WERI-Rb-1 (cell line): Measurements from ENCODE around the gene RIIAD1.

Experiments used
- DNase-seq: peaks from one replicate; pipeline ENCODE4 v3.0.0-alpha.2; 2020
- H3K27ac ChIP-seq: fragments of 250-450 bp; sonication (Bioruptor Pico); 2 replicates; pipeline ENCODE4 v1.5.1; 2020; ENCODE audit warnings: mild to moderate bottlenecking, moderate library complexity
- H3K27me3 ChIP-seq: fragments of 250-450 bp; sonication (Bioruptor Pico); 2 replicates; pipeline ENCODE4 v1.5.1; 2021; ENCODE audit warnings: mild to moderate bottlenecking, low read depth, moderate library complexity; ENCODE audit not compliant: insufficient read depth, severe bottlenecking
- H3K36me3 ChIP-seq: fragments of 250-450 bp; sonication (Bioruptor Pico); 2 replicates; pipeline ENCODE4 v1.5.1; 2020; ENCODE audit warnings: mild to moderate bottlenecking, moderate library complexity
- H3K4me3 ChIP-seq: 2 replicates; pipeline ENCODE4 v1.5.1; 2011; ENCODE audit warnings: low read depth, mild to moderate bottlenecking, control low read depth, low read length
- H3K9me3 ChIP-seq: fragments of 250-450 bp; sonication (Bioruptor Pico); 2 replicates; pipeline ENCODE4 v1.5.1; 2021; ENCODE audit warnings: mild to moderate bottlenecking, moderate library complexity; ENCODE audit not compliant: severe bottlenecking
- TF ChIP-seq, protein P1 (sequence below): IDR thresholded peaks from 2 replicates; pipeline ENCODE4 v1.5.1; 2011; ENCODE audit warnings: low read depth, mild to moderate bottlenecking, control low read depth, inconsistent platforms, low read length

RIIAD1 gene

DNA sequence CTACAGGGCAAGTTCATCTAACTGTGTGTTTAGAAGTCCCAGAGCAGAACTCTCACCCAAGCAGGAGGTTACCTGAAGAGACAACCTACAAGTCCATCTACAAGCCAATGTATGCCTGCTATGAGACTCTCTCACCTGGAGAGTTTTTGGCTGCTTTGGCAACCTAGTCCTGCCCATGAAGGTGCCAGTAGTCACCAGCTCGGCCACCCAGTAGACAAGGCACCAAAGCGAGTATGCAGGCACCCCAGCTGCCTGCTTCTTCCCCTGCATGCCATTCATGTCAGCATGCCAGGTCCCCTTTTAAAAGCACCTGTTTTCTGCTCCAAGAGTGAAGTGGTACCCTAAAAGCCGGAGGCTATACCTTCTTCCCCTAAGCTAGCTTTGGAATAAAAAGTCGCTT, 20.2 kb downstream of the RIIAD1 start:
- DNase-seq: no peak
- TF ChIP-seq, protein P1, sequence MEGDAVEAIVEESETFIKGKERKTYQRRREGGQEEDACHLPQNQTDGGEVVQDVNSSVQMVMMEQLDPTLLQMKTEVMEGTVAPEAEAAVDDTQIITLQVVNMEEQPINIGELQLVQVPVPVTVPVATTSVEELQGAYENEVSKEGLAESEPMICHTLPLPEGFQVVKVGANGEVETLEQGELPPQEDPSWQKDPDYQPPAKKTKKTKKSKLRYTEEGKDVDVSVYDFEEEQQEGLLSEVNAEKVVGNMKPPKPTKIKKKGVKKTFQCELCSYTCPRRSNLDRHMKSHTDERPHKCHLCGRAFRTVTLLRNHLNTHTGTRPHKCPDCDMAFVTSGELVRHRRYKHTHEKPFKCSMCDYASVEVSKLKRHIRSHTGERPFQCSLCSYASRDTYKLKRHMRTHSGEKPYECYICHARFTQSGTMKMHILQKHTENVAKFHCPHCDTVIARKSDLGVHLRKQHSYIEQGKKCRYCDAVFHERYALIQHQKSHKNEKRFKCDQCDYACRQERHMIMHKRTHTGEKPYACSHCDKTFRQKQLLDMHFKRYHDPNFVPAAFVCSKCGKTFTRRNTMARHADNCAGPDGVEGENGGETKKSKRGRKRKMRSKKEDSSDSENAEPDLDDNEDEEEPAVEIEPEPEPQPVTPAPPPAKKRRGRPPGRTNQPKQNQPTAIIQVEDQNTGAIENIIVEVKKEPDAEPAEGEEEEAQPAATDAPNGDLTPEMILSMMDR: no peak
- no peak overlapping the region for H3K4me3 ChIP-seq

DNA sequence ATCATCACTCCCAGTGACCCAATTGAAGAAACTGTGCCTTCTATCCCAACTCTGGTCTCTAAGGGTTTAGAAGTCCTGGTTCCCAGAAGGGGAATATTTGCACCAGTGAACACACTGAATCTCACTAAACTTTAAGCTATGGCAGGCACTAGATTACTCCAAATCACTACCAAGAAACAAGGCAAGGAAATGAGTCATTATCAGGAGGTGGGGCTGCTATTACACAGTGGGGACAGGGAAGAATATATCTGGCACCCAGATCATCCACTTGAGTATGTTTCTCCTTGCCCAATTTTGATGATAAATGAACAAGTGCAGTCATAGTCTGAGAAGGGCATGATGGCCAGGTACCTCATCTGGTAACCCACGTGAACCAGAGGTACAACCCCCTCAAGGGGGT, 35.0 kb downstream of the RIIAD1 start:
- Histone ChIP-seq H3K27me3 (no peaks in the 10 kb centered on the region), H3K9me3 (no peaks in the 10 kb centered on the region), H3K27ac (no peak overlapping the region), H3K4me3 (no peak overlapping the region), H3K36me3 (peaks cover 61% of the 10 kb centered on the region)
- no peak for DNase-seq
- TF ChIP-seq, protein P1: no peak

More for the DNA sequence above, 20.2 kb downstream of the RIIAD1 start:
- peaks cover 18% of the 10 kb centered on the region for H3K9me3 ChIP-seq
- no peaks in the 10 kb centered on the region for H3K36me3 ChIP-seq
- H3K27ac ChIP-seq: no peak overlapping the region
- no peaks in the 10 kb centered on the region for H3K27me3 ChIP-seq

DNA sequence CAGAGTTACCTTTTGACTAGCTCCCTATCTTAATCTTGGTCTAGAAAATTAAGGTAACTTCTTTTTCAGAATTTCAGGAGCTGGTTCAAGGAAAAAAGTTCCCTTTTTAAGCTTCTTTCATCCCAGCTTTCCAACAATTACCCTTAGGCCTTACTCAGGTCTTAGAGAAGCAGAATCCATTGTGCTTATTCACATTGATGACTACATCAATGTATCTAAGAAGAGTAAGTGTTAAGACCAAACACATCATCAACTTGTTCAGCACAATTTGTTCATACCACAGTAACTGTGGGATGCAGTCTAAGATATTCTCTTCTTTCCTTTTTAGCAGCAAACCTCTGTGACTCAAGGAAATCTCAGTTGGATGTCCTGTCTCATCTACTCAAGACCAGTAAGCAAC, 37.9 kb downstream of the RIIAD1 start:
- TF ChIP-seq, protein P1: no peak
- Histone ChIP-seq H3K9me3 (no peaks in the 10 kb centered on the region), H3K27me3 (no peaks in the 10 kb centered on the region), H3K4me3 (no peak overlapping the region), H3K27ac (no peak overlapping the region), H3K36me3 (peaks cover 73% of the 10 kb centered on the region)
- DNase-seq: no peak

DNA sequence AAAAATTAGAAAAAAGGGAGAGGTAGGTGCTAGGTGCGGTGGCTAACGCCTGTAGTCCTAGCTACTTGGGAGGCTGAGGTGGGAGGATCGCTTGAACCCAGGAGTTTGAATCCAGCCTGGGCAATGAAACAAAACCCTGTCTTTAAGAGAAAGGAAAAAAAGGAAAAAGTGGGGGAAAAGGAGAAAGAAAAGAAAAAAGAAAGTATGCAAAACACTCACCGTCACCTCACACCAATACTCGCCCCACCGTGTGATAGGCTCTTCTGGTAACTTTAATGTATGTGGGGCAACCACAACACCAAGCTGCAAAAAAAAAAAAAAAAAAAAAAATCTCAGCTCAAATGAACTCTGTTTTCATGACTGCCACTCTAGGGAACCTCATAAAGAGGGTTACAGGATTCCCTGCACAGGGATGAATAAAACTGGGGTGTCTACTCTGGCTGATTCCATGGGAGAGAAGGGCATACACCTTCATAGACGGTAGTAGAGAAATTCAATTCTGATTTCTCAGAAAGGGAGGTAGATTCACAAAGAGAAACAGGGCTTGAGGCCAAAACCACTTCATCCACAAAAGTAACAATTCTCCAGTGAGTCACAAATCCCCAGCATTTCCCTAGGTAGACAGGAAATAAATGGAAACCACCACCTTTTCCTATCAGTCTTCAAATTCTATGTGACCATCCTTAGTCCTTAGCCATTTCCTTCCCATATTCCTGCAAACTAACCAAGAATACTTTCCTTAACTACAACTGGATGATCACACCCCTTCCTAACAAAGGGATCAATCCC, 39.5 kb downstream of the RIIAD1 start:
- Histone ChIP-seq H3K27ac (no peak overlapping the region), H3K9me3 (no peaks in the 10 kb centered on the region), H3K4me3 (no peak overlapping the region), H3K36me3 (peaks cover 63% of the 10 kb centered on the region), H3K27me3 (no peaks in the 10 kb centered on the region)
- TF ChIP-seq, protein P1: no peak
- DNase-seq: no peak

DNA sequence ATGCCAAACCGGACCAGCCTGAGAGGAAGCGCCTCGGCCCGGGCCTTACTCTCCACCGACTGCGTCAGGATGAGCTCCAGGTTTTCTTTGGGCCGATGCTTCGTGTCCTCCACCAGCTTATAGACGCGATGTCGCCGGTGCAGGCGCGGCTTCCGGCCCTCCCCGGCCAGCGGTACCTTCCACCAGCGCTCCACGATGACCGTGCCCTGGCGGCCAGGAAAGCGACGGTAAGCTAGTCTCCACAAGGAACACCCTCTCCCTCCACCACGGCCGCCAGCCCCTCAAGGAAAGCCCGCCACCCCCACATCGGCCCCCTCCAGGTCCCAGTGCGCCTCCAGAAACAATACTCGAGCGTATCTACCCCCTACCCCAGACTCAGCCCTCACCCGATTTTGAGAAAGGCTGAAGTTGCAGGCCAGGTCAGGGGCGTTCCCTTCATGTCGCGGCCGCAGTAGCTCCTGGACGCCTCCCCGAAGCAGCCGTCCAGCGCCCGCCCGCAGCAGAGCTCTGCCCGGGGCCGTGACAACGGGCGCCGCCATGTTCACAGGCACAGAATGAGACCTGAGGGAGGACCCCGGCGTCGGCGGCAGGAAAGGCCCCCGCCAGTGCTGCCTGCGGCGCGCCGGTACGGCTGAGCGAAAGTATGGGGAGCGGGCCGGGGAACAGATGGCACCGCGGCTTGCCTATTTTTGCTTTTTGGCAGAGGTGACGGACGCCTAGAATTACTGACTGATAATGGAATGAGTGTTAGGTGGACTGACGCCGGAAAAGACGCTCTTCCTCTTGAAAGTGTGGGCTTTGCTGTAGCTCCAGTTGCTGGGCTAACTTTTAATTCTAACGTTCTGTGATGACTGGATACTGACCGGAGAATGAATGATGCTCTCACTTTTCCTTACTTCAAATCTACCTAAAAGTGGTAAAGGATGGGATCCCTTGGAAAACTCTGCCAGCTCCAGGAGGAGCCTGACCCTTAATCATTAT, 41.9 kb downstream of the RIIAD1 start, which contains the start of gene MRPL9:
Gene MRPL9 (minus strand): TSS at position 556 of the 981 bp plus-strand sequence. CDS start 17 bp downstream, at position 539.
- peak; percentile 98 for DNase-seq
- Histone ChIP-seq H3K4me3 (peak within 1 kb of the TSS; percentile 73), H3K36me3 (peaks cover 40% of the 10 kb centered on the region), H3K9me3 (no peaks in the 10 kb centered on the region), H3K27me3 (no peaks in the 10 kb centered on the region), H3K27ac (peak within 1 kb of the TSS; percentile 78)
- TF ChIP-seq, protein P1: no peak
